Suprapubic skin (tissue), 4 donors: Measurements from ENCODE around the gene CREB5.

Source experiments
- POLR2A ChIP-seq, 2 donors: fragments of 450-650 bp; IDR thresholded peaks; one replicate each; pipeline ENCODE4 v1.6.1; 2017; ENCODE audit warnings: antibody characterized with exemption in 2 of 2, mild to moderate bottlenecking in 2 of 2, moderate library complexity in 2 of 2
- POLR2AphosphoS5 ChIP-seq, 3 donors: sonication (generic); formaldehyde crosslinking; IDR thresholded peaks; one replicate each; pipeline ENCODE4 v1.6.1; 2017; ENCODE audit warnings: antibody characterized with exemption in 3 of 3
- TF ChIP-seq, protein P1 (sequence below), 2 donors: fragments of 200-600 bp in 1 of 2; fragments of 450-650 bp in 1 of 2; sonication (generic) in 1 of 2; IDR thresholded peaks; one replicate each; pipeline ENCODE4 v1.5.1; 2016 to 2019; ENCODE audit warnings: antibody characterized with exemption in 2 of 2, mild to moderate bottlenecking in 1 of 2, moderate library complexity in 1 of 2

DNA sequence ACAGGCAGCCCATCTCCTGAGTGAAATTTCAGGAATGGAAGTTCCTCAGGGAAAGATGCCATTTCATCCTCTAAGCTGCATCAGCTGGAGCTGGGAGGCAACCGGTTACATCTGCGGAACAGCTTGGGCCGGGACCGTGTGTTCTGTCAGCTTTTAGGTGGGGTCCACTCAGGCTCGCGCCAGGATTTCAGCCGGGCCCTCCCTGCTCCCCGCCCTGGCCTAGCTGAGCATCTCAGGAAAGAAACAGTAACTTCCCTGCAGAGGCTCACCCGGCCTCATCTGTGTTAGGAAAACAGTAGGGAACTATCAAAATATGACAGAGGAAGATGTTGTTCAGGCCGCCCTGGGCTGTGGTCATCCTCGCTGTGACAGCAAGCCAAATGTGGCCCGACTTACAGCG lies 435.4 kb downstream of the CREB5 start:
- TF ChIP-seq, protein P1, sequence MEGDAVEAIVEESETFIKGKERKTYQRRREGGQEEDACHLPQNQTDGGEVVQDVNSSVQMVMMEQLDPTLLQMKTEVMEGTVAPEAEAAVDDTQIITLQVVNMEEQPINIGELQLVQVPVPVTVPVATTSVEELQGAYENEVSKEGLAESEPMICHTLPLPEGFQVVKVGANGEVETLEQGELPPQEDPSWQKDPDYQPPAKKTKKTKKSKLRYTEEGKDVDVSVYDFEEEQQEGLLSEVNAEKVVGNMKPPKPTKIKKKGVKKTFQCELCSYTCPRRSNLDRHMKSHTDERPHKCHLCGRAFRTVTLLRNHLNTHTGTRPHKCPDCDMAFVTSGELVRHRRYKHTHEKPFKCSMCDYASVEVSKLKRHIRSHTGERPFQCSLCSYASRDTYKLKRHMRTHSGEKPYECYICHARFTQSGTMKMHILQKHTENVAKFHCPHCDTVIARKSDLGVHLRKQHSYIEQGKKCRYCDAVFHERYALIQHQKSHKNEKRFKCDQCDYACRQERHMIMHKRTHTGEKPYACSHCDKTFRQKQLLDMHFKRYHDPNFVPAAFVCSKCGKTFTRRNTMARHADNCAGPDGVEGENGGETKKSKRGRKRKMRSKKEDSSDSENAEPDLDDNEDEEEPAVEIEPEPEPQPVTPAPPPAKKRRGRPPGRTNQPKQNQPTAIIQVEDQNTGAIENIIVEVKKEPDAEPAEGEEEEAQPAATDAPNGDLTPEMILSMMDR (IDR thresholded peaks at IDR 0.05): no peak
- no peak for TF ChIP-seq POLR2A (IDR thresholded peaks at IDR 0.05)
- TF ChIP-seq POLR2AphosphoS5 (IDR thresholded peaks at IDR 0.05): no peak
